GOT3 (cell line): ENCODE measurements around the gene NDUFA8.

Experiments used
- DNase-seq: peaks from one replicate; lab custom pipeline; 2025; ENCODE audit warnings: mixed read lengths; lab: John Stamatoyannopoulos, UW

NDUFA8 gene

GRCh38 chr9:122097679-122098315, 61.8 kb downstream of the NDUFA8 start:
- no peak for DNase-seq

GRCh38 chr9:122096620-122097415, 62.8 kb downstream of the NDUFA8 start:
- DNase-seq, result no peak

- no peak for DNase-seq
Observed at GRCh38 chr9:122095010-122095767, 64.4 kb downstream of the NDUFA8 start.
